Lung (tissue), 12 donors: ENCODE measurements around the gene GPS1. TPM values are rescaled to one million over a fixed set of nuclear protein-coding genes. Genes with fewer than 3 reads are reported as not detected.
A peak's percentile ranks its signal among the peaks of the same experiment; 100 is the strongest.

Source experiments
- ATAC-seq: fragments of 200-7000 bp; cut with Tn5 transposase; one replicate; pipeline ENCODE4 v1.9.1; 2020; ENCODE audit warnings: moderate number of reproducible peaks; ENCODE audit not compliant: insufficient read depth, low FRiP score
- DNase-seq, 3 donors: peaks; one replicate each; pipeline ENCODE4 v3.0.0-alpha.2; 2013 to 2017
- H3K27ac ChIP-seq, 2 donors: one replicate each; pipeline ENCODE4 v1.5.1; 2013; ENCODE audit warnings: mild to moderate bottlenecking in 2 of 2, moderate library complexity in 2 of 2, control low read depth in 1 of 2, inconsistent platforms in 1 of 2, low read depth in 1 of 2, low read length in 1 of 2
- H3K27me3 ChIP-seq, 3 donors: one replicate each; pipeline ENCODE4 v1.5.1; 2013; ENCODE audit warnings: low read length in 2 of 3; ENCODE audit not compliant: control insufficient read depth in 3 of 3, insufficient read depth in 3 of 3
- H3K36me3 ChIP-seq, 4 donors: one replicate each; pipeline ENCODE4 v1.5.1; 2013; ENCODE audit warnings: low read length in 4 of 4, mild to moderate bottlenecking in 1 of 4, moderate library complexity in 1 of 4; ENCODE audit not compliant: control insufficient read depth in 4 of 4, insufficient read depth in 4 of 4
- H3K4me1 ChIP-seq, 5 donors: one replicate each; pipeline ENCODE4 v1.5.1; 2013; ENCODE audit warnings: low read length in 5 of 5, mild to moderate bottlenecking in 2 of 5, moderate library complexity in 1 of 5; ENCODE audit not compliant: control insufficient read depth in 5 of 5, insufficient read depth in 5 of 5
- H3K4me3 ChIP-seq: one replicate; pipeline ENCODE4 v1.5.1; 2013; ENCODE audit warnings: mild to moderate bottlenecking, control low read depth, moderate library complexity
- H3K9ac ChIP-seq, 2 donors: one replicate each; pipeline ENCODE4 v1.5.1; 2013; ENCODE audit warnings: low read length in 2 of 2, control low read depth in 1 of 2; ENCODE audit not compliant: insufficient read depth in 1 of 2
- H3K9me3 ChIP-seq, 4 donors: one replicate each; pipeline ENCODE4 v1.5.1; 2013; ENCODE audit warnings: low read length in 3 of 4, mild to moderate bottlenecking in 1 of 4, moderate library complexity in 1 of 4; ENCODE audit not compliant: control insufficient read depth in 4 of 4, insufficient read depth in 3 of 4
- WGBS, 2 donors: extraction: QIAGEN DNeasy Blood & Tissue Kit; methylation state at CpG; one replicate each; pipeline ENCODE4 v1.1.7; 2013; 5-methylcytosine and 5-hydroxymethylcytosine counted together
- polyA plus RNA-seq, 2 donors: library from polyadenylated mRNA; stranded (reverse); fragments of 200-250 nt; gene quantifications; one replicate each; pipeline ENCODE4 v1.2.1, GENCODE V29; 2013
- total RNA-seq, 2 donors: library from RNA; depleted of rRNA in 1 of 2; stranded (reverse); fragments of >200 nt in 1 of 2; gene quantifications; one replicate each; pipeline ENCODE4 v1.2.1, GENCODE V29; 2014 to 2021
- TF ChIP-seq, protein P1 (sequence below): IDR thresholded peaks from 2 replicates; pipeline ENCODE4 v1.5.1; 2012; ENCODE audit warnings: mild to moderate bottlenecking; ENCODE audit errors: control extremely low read depth, extremely low read depth
- donor health status: control.
- donor health status: control.
- donor health status: Bipolar disorder and iron deficiency.
- donor health status: healthy.
- donor health status: DM: yes; HTN: yes; CAD: no.

GPS1 gene
- total and polyA plus RNA-seq, 4 donors: 71.0 to 102 (median 89.4) TPM

DNA sequence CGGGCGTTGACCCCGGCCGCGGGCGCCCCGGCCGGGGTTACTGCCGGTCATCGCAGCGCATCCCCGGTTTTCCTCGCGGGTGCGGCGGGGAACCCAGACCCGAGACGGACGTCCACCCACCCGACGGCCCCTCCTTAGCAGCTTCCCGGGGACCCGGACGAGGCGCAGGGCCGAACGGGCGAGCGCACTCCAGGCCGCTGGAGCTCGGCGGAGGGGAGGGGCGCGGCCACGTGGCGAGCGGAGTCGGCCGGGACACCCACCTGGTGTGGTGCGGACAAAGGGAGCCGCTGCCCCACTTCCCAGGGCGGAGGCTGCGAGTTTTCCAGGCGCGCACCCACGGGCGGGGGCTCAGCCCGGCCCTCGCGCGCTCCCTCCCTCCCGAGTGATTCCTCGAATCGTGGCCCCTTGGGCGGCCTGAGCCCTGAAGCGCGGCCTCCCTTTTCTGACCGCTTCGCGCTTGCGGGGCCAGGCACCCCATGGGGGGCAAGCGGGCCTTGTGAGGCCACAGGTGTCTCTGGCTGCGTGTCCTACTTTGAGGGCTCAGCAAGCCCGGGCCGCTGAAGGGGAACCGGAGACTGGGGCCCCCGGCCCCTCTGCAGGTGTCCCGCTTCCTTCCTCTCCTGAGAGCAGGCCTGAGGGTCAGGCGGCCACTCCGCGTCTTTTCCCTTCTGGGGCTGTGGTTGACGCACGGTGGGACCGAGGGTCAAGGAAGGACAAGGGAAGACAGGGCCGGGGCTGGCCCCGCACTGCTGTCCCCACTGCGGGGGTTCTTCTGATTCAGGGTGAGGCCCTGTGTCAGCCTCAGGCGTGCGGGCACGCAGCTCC is 47.5 kb downstream of the GPS1 start:
- peaks cover 0 to 31% (median 16%) of the 10 kb centered on the region in 5 donors for H3K4me1 ChIP-seq
- H3K27ac ChIP-seq: peak overlapping the region; percentile 88 to 95
- H3K4me3 ChIP-seq: peak overlapping the region; percentile 50
- H3K36me3 ChIP-seq: peaks cover 0 to 15% (median 6%) of the 10 kb centered on the region in 4 donors
- no peaks in the 10 kb centered on the region for H3K27me3 ChIP-seq
- TF ChIP-seq, protein P1, sequence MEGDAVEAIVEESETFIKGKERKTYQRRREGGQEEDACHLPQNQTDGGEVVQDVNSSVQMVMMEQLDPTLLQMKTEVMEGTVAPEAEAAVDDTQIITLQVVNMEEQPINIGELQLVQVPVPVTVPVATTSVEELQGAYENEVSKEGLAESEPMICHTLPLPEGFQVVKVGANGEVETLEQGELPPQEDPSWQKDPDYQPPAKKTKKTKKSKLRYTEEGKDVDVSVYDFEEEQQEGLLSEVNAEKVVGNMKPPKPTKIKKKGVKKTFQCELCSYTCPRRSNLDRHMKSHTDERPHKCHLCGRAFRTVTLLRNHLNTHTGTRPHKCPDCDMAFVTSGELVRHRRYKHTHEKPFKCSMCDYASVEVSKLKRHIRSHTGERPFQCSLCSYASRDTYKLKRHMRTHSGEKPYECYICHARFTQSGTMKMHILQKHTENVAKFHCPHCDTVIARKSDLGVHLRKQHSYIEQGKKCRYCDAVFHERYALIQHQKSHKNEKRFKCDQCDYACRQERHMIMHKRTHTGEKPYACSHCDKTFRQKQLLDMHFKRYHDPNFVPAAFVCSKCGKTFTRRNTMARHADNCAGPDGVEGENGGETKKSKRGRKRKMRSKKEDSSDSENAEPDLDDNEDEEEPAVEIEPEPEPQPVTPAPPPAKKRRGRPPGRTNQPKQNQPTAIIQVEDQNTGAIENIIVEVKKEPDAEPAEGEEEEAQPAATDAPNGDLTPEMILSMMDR: no peak
- WGBS, 2 donors: 10 to 15% methylated on average over 64 to 80 of the region's 80 CpGs
- H3K9me3 ChIP-seq: no peaks in the 10 kb centered on the region
- ATAC-seq (peak; percentile 1), DNase-seq (peak in 1 of 3 donors; percentile 11)
- no peak overlapping the region for H3K9ac ChIP-seq

- Histone ChIP-seq H3K27me3 (no peaks in the 10 kb centered on the region), H3K9me3 (no peaks in the 10 kb centered on the region), H3K9ac (no peak overlapping the region), H3K27ac (peak overlapping the region in 1 of 2 donors; percentile 2), H3K36me3 (peaks cover 0 to 7% (median 3%) of the 10 kb centered on the region in 4 donors), H3K4me3 (no peak overlapping the region), H3K4me1 (peaks cover 0 to 38% (median 22%) of the 10 kb centered on the region in 5 donors)
- whole genome bisulfite sequencing, 2 donors: 90 to 91% methylated on average over 35 of the region's 35 CpGs
- DNase-seq: no peak
- TF ChIP-seq, protein P1: no peak
- ATAC-seq: no peak
Observed at GRCh38 chr17:82100502-82101298, 49.0 kb downstream of the GPS1 start.

DNA sequence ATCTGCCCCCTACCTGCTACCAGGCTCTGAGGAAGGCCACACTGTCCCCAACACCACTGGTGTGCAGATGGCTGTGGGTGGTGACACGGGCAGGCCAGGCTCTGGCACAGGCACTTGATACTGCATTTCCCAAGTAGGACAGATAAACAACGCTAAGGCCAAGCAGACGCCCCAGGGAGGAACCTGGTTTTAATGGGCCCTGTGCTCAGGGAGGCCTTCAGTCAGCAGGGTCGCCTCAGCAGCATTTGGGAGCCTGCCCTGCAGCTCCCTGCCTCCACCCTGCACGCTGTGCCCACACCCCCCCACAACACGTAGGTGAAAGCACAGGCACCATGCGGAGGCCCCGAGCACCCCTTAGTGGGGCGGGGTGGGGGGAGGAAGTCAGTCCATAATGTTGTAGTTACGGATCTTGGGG is 49.6 kb downstream of the GPS1 start:
- ATAC-seq: no peak
- TF ChIP-seq, protein P1: no peak
- no peak overlapping the region for H3K27ac ChIP-seq
- H3K9ac ChIP-seq: no peak overlapping the region
- DNase-seq: no peak
- no peaks in the 10 kb centered on the region for H3K9me3 ChIP-seq
- no peaks in the 10 kb centered on the region for H3K27me3 ChIP-seq
- peaks cover 0 to 40% (median 28%) of the 10 kb centered on the region in 5 donors for H3K4me1 ChIP-seq
- 79 to 81% methylated on average over 10 of the region's 10 CpGs for WGBS, 2 donors
- H3K4me3 ChIP-seq: no peak overlapping the region
- H3K36me3 ChIP-seq: peaks cover 0 to 4% (median 0%) of the 10 kb centered on the region in 4 donors
